H1 (cell line): ENCODE measurements around the gene ZNF618.

ENCODE experiments used
- SUZ12 ChIP-seq: fragments of 200-600 bp; sonication (generic); IDR thresholded peaks from 2 replicates; pipeline ENCODE4 v1.6.1; 2012; ENCODE audit warnings: mild to moderate bottlenecking, inconsistent platforms, low read length, moderate library complexity, mixed read lengths
- TF ChIP-seq, protein P1 (sequence below), 3 experiments: IDR thresholded peaks; 1 replicate in 2 of 3; 2 replicates in 1 of 3; pipeline versions ENCODE4 v1.5.1 to v1.6.1; 2011; ENCODE audit warnings: low read length in 3 of 3, mild to moderate bottlenecking in 3 of 3, inconsistent platforms in 2 of 3, low read depth in 1 of 3, moderate library complexity in 1 of 3; ENCODE audit not compliant: insufficient read depth in 1 of 3; ENCODE audit errors: control extremely low read depth in 1 of 3

DNA sequence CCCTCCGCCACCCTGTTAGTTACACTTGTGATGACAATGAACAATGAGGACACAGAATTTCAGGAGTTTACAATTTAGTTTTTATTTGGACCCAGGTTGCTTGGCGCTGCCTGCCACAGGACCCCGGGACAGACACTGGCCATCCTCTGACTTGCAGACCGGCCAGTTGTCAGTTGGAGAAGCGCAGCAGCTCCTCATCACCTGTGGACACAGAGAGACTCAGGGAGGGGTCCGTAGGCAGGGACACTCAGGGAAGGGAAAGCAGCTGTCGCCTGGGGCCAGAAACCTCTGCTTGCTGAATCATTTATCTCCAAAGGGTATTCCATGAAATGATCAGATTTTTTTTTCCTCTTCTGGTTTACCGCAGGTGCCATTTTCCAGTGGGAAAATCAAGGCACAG is 184.0 kb downstream of the ZNF618 start:
- TF ChIP-seq, protein P1, sequence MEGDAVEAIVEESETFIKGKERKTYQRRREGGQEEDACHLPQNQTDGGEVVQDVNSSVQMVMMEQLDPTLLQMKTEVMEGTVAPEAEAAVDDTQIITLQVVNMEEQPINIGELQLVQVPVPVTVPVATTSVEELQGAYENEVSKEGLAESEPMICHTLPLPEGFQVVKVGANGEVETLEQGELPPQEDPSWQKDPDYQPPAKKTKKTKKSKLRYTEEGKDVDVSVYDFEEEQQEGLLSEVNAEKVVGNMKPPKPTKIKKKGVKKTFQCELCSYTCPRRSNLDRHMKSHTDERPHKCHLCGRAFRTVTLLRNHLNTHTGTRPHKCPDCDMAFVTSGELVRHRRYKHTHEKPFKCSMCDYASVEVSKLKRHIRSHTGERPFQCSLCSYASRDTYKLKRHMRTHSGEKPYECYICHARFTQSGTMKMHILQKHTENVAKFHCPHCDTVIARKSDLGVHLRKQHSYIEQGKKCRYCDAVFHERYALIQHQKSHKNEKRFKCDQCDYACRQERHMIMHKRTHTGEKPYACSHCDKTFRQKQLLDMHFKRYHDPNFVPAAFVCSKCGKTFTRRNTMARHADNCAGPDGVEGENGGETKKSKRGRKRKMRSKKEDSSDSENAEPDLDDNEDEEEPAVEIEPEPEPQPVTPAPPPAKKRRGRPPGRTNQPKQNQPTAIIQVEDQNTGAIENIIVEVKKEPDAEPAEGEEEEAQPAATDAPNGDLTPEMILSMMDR (IDR thresholded peaks at IDR 0.05; ENCODE audit: control extremely low read depth in 1 of 3, insufficient read depth in 1 of 3, low read depth in 1 of 3, low read length in 3 of 3), result no peak
- TF ChIP-seq SUZ12, result no peak
